Kasumi-1 (cell line): ENCODE data around the gene SLC9A3.
"Not testable (repeated sequence)": the region's sequence is repeated elsewhere in the genome, so short reads cannot be mapped to it uniquely, and the experiment has no call there.

Source experiments
- DNase-seq, 2 experiments: peaks; one replicate each; lab custom pipeline; 2025; lab: John Stamatoyannopoulos, UW

The SLC9A3 gene

GRCh38 chr5:524234-524972 lies at the start of gene SLC9A3:
SLC9A3 (minus strand) TSS chr5:524449.
- no peak for DNase-seq

GRCh38 chr5:573976-574375 lies 49.7 kb upstream of the SLC9A3 start:
- no peak for DNase-seq

- no peak for DNase-seq
Measured at GRCh38 chr5:573206-573605, 49.0 kb upstream of the SLC9A3 start.

GRCh38 chr5:572398-573019 lies 48.3 kb upstream of the SLC9A3 start:
- no peak for DNase-seq

- no peak for DNase-seq
Measured at GRCh38 chr5:571791-572190, 47.5 kb upstream of the SLC9A3 start.

GRCh38 chr5:570886-571285 lies 46.6 kb upstream of the SLC9A3 start:
- DNase-seq: no peak

GRCh38 chr5:570446-570845 lies 46.2 kb upstream of the SLC9A3 start:
- no peak for DNase-seq

GRCh38 chr5:569868-570361 lies 45.7 kb upstream of the SLC9A3 start:
- no peak for DNase-seq

- DNase-seq: no peak
Measured at GRCh38 chr5:569358-569867, 45.2 kb upstream of the SLC9A3 start.

GRCh38 chr5:568809-569208 lies 44.6 kb upstream of the SLC9A3 start:
- no peak for DNase-seq

GRCh38 chr5:568061-568781 lies 44.0 kb upstream of the SLC9A3 start:
- DNase-seq: no peak

GRCh38 chr5:567664-568060 lies 43.4 kb upstream of the SLC9A3 start:
- no peak for DNase-seq

- DNase-seq: no peak
Measured at GRCh38 chr5:566636-567309, 42.5 kb upstream of the SLC9A3 start.

GRCh38 chr5:565782-566440 lies 41.7 kb upstream of the SLC9A3 start:
- no peak for DNase-seq

- no peak for DNase-seq
Measured at GRCh38 chr5:561408-561807, 37.2 kb upstream of the SLC9A3 start.

GRCh38 chr5:560792-561166 lies 36.5 kb upstream of the SLC9A3 start:
- no peak for DNase-seq

- no peak for DNase-seq
Measured at GRCh38 chr5:558871-559503, 34.7 kb upstream of the SLC9A3 start.

- DNase-seq: no peak
Measured at GRCh38 chr5:558326-558725, 34.1 kb upstream of the SLC9A3 start.

- not testable (repeated sequence) for DNase-seq
Measured at GRCh38 chr5:557917-558316, 33.7 kb upstream of the SLC9A3 start.

- DNase-seq: no peak
Measured at GRCh38 chr5:556909-557441, 32.7 kb upstream of the SLC9A3 start.

GRCh38 chr5:555058-555623 lies 30.9 kb upstream of the SLC9A3 start:
- no peak for DNase-seq
